Thoracic aorta (tissue), 2 donors: ENCODE results near the gene BTBD16. TPM values are rescaled to one million over a fixed set of nuclear protein-coding genes. Genes with fewer than 3 reads are reported as not detected.

Experiments used
- ATAC-seq: fragments of 150-250 bp; one replicate; pipeline ENCODE4 v1.8.0; 2017; ENCODE audit warnings: low read depth; ENCODE audit not compliant: insufficient number of reproducible peaks, low FRiP score
- DNase-seq: peaks from one replicate; pipeline ENCODE4 v3.0.0-alpha.2; 2020; ENCODE audit warnings: low spot score
- H3K27ac ChIP-seq, 2 donors: fragments of 200-600 bp; sonication (generic); 1 replicate in 1 of 2; 2 replicates in 1 of 2; pipeline ENCODE4 v1.5.1; 2016; ENCODE audit warnings: mild to moderate bottlenecking in 2 of 2, moderate library complexity in 2 of 2
- H3K27me3 ChIP-seq: fragments of 200-600 bp; sonication (generic); replicated peaks from 2 replicates; pipeline ENCODE4 v1.6.0; 2016; ENCODE audit warnings: mild to moderate bottlenecking; ENCODE audit not compliant: insufficient read depth
- H3K36me3 ChIP-seq: fragments of 200-600 bp; sonication (generic); one replicate; pipeline ENCODE4 v1.5.1; 2016
- H3K4me1 ChIP-seq, 2 donors: fragments of 200-600 bp; sonication (generic); 1 replicate in 1 of 2; 2 replicates in 1 of 2; pipeline versions ENCODE4 v1.5.1 to v1.6.0; 2016; ENCODE audit warnings: low read depth in 2 of 2, mild to moderate bottlenecking in 1 of 2; ENCODE audit not compliant: control insufficient read depth in 1 of 2
- H3K4me3 ChIP-seq: fragments of 200-600 bp; sonication (generic); 2 replicates; pipeline ENCODE4 v1.5.1; 2016; ENCODE audit warnings: mild to moderate bottlenecking
- H3K9me3 ChIP-seq: fragments of 200-600 bp; sonication (generic); 2 replicates; pipeline ENCODE4 v1.5.1; 2016
- total RNA-seq, 2 donors: library from RNA; depleted of rRNA; stranded (reverse); fragments of >200 nt; gene quantifications; one replicate each; pipeline versions ENCODE4 v1.1.0 to v1.2.3, GENCODE V29; 2016
- TF ChIP-seq, protein P1 (sequence below): fragments of 200-600 bp; sonication (generic); IDR thresholded peaks from one replicate; pipeline ENCODE4 v1.5.1; 2019; ENCODE audit warnings: antibody characterized with exemption

Gene BTBD16
- total RNA-seq, 2 donors from 2014 or later, result not detected

DNA sequence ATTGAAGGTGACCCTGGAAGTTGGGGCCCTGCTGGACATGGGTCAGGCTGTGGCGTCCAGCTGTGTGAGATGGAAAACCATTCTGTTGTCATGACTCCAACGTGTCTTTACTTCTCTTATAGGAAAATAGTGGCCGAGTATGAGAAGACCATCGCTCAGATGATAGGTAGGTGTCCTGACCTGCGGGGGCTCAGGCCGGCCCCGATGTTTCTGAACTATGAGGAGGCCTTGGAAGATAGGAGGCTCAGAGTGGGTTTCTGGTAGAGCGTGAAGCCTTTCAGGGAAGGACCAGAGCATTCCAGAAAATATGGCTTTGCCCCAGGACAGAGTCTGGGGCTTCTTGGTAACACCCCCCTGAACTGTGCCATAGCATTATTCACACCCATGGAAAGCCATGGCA is 29.3 kb upstream of the BTBD16 start:
- ATAC-seq (no peak), DNase-seq (no peak)
- Histone ChIP-seq H3K4me3 (no peak overlapping the region), H3K36me3 (peaks cover 41% of the 10 kb centered on the region), H3K27me3 (no peaks in the 10 kb centered on the region), H3K9me3 (no peaks in the 10 kb centered on the region), H3K27ac (no peak overlapping the region), H3K4me1 (no peaks in the 10 kb centered on the region)
- TF ChIP-seq, protein P1, sequence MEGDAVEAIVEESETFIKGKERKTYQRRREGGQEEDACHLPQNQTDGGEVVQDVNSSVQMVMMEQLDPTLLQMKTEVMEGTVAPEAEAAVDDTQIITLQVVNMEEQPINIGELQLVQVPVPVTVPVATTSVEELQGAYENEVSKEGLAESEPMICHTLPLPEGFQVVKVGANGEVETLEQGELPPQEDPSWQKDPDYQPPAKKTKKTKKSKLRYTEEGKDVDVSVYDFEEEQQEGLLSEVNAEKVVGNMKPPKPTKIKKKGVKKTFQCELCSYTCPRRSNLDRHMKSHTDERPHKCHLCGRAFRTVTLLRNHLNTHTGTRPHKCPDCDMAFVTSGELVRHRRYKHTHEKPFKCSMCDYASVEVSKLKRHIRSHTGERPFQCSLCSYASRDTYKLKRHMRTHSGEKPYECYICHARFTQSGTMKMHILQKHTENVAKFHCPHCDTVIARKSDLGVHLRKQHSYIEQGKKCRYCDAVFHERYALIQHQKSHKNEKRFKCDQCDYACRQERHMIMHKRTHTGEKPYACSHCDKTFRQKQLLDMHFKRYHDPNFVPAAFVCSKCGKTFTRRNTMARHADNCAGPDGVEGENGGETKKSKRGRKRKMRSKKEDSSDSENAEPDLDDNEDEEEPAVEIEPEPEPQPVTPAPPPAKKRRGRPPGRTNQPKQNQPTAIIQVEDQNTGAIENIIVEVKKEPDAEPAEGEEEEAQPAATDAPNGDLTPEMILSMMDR, result no peak

DNA sequence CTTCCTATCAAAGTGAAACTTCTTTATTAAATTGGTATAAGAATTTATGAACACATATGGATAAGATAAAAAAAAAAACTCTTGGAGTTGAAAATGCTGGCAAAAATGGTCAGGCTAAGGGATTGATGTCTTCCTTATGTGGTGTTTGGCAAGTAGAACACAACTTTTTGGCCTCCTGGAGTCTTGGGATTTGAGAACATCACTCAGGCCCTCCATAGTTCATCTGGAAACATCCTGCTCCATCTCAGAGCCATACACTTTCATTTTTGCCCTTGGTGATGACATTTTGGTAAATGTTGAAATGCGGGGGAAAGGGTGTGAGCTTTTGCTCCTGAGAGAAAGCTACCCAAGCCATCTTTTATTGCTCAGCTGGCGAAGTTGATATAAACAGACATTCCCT is 27.5 kb upstream of the BTBD16 start:
- H3K27me3 ChIP-seq, result no peaks in the 10 kb centered on the region
- TF ChIP-seq, protein P1, result no peak
- no peak overlapping the region for H3K4me3 ChIP-seq
- no peak overlapping the region for H3K27ac ChIP-seq
- ATAC-seq (no peak), DNase-seq (no peak)
- H3K4me1 ChIP-seq, result no peaks in the 10 kb centered on the region
- peaks cover 30% of the 10 kb centered on the region for H3K36me3 ChIP-seq
- no peaks in the 10 kb centered on the region for H3K9me3 ChIP-seq

DNA sequence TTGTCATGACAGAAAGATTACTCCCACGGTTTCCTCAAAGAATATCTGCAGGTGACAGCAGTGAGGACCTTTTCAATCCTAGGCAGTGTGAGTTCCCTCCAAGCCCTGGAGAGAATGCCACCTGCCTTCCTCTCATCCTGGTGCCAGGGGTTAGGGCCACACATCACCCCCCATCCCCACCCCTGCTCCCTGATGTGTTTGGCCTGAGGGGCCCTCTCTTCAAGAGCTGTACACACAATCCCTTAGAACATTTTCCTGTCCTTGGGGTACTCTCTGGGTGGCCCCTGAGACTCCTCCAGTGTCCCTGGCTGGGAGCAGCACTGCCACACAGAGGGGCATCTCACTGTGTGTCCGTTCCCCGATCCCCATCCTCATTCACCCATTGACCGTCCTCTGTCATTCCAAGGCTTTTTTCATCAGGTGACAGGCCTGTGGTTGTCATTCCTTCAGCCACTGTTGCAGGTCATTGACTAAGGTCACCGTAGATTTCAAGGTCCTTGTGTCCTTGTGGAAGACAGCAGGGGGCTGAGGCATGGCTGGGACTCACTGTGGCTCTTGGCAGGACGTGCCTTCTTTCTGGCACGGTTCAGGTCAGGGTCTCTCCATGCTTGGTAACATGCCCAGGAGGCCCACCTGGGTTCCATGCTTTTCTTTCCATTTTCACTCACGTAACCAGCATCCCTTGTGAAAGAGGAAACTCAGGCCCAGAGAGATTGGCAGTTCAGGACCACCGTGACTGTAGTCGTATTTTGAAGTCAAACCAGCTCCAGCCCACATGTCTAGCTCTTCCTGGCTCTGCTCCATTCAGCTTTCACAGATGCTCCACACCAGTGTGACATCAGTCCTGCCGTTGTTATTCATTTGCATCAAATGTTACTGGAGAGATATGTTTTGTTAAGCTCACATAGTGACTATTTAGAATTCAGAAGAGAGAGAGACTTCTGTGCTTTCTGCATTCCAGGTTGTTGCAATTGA is 26.8 kb upstream of the BTBD16 start:
- TF ChIP-seq, protein P1, result no peak
- Histone ChIP-seq H3K9me3 (no peaks in the 10 kb centered on the region), H3K27me3 (no peaks in the 10 kb centered on the region), H3K27ac (no peak overlapping the region), H3K4me3 (no peak overlapping the region), H3K36me3 (peaks cover 29% of the 10 kb centered on the region), H3K4me1 (no peaks in the 10 kb centered on the region)
- ATAC-seq (no peak), DNase-seq (no peak)

DNA sequence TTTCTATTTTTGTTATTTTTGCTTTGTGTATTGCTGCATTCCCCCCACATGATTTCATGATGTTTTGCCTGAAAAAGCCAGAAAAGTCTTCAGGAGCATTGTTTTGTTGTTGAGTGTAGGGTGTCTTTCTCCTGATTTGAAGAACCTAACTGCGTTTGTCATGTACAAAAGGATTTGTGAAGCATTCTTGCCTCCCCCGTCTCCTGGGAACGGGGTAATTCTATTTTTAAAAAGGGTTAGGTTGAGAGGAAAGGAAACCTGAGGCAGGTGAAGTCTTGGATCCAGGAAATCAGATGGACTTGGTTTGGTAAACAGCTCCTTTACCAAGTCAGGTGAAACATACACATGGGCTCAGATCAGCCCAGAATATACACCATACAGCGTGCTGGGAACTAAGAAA is 26.0 kb upstream of the BTBD16 start:
- H3K4me1 ChIP-seq, result no peaks in the 10 kb centered on the region
- no peaks in the 10 kb centered on the region for H3K27me3 ChIP-seq
- H3K9me3 ChIP-seq, result no peaks in the 10 kb centered on the region
- no peak overlapping the region for H3K27ac ChIP-seq
- ATAC-seq (no peak), DNase-seq (no peak)
- H3K4me3 ChIP-seq, result no peak overlapping the region
- TF ChIP-seq, protein P1, result no peak
- peaks cover 27% of the 10 kb centered on the region for H3K36me3 ChIP-seq

DNA sequence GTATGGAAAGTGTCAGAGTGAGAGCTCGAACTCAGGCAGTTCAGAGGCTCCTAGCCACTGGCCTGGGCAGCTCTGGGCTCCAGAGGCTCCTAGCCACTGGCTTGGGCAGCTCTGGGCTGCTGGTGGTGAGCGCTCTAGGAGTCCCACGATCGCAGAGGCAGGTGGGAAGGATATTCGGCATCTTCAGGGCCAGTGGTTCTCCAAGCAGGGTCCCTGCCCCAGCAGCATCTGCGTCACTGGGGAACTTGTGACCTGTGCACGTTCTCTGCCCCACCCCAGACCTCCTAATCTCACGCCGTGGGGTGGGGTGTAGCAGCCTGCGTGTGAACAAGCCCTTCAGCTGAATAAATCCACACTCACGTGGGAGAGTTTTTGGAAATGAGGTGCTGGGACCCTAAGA is 25.2 kb upstream of the BTBD16 start:
- DNase-seq (no peak), ATAC-seq (no peak)
- no peak overlapping the region for H3K27ac ChIP-seq
- peaks cover 27% of the 10 kb centered on the region for H3K36me3 ChIP-seq
- TF ChIP-seq, protein P1, result no peak
- no peak overlapping the region for H3K4me3 ChIP-seq
- no peaks in the 10 kb centered on the region for H3K4me1 ChIP-seq
- H3K27me3 ChIP-seq, result no peaks in the 10 kb centered on the region
- H3K9me3 ChIP-seq, result no peaks in the 10 kb centered on the region
